Subcutaneous abdominal adipose tissue (tissue), 5 donors: ENCODE results near the gene SDSL.

Source experiments
- H3K27ac ChIP-seq: one replicate; pipeline ENCODE4 v1.7.0; 2013; ENCODE audit warnings: low read depth, mild to moderate bottlenecking, inconsistent platforms, low read length, moderate library complexity
- H3K27me3 ChIP-seq, 5 donors: one replicate each; pipeline ENCODE4 v1.7.0; 2013; ENCODE audit warnings: low read length in 5 of 5, inconsistent platforms in 1 of 5; ENCODE audit not compliant: control insufficient read depth in 5 of 5, insufficient read depth in 4 of 5
- H3K36me3 ChIP-seq, 5 donors: one replicate each; pipeline ENCODE4 v1.7.0; 2013; ENCODE audit warnings: low read length in 5 of 5; ENCODE audit not compliant: control insufficient read depth in 5 of 5, insufficient read depth in 5 of 5
- H3K4me1 ChIP-seq, 5 donors: one replicate each; pipeline ENCODE4 v1.7.0; 2013; ENCODE audit warnings: low read length in 5 of 5, mild to moderate bottlenecking in 3 of 5, moderate library complexity in 1 of 5; ENCODE audit not compliant: control insufficient read depth in 5 of 5, insufficient read depth in 5 of 5
- H3K4me3 ChIP-seq, 5 donors: one replicate each; pipeline ENCODE4 v1.7.0; 2013; ENCODE audit warnings: low read length in 5 of 5, low read depth in 1 of 5
- H3K9ac ChIP-seq, 5 donors: one replicate each; pipeline ENCODE4 v1.7.0; 2013; ENCODE audit warnings: low read length in 5 of 5, mild to moderate bottlenecking in 4 of 5, moderate library complexity in 3 of 5
- H3K9me3 ChIP-seq, 5 donors: one replicate each; pipeline ENCODE4 v1.7.0; 2013; ENCODE audit warnings: low read length in 5 of 5; ENCODE audit not compliant: control insufficient read depth in 5 of 5
- donor health status: healthy.
- donor health status: healthy.
- donor health status: healthy.
- donor health status: healthy.
- donor health status: healthy.

Gene SDSL

DNA sequence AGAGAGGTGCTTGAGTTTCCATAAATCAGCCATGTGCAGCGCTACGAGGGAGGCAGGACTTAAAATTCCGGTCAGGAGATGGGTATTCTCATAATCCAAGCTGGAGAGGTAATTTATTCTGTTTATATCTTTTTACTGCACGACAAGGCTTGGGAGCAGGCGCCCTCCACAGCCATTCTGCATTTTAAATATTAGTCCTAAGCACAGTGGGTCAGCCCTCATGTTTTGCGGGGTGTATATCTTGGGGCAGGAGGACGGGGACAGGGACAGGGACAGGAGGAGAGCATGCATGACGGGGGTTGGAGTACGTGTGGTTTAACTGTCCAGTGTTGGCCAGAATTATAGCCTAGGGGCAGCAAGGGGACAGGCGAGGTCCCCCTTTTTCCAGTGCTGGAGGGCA is 35.0 kb downstream of the SDSL start:
- no peaks in the 10 kb centered on the region for H3K9me3 ChIP-seq
- no peak overlapping the region for H3K4me3 ChIP-seq
- no peak overlapping the region for H3K27ac ChIP-seq
- no peak overlapping the region for H3K9ac ChIP-seq
- H3K36me3 ChIP-seq = no peaks in the 10 kb centered on the region
- peaks cover 0 to 1% (median under 1%) of the 10 kb centered on the region in 5 donors for H3K4me1 ChIP-seq
- H3K27me3 ChIP-seq = peaks cover 15 to 37% (median 23%) of the 10 kb centered on the region in 5 donors

DNA sequence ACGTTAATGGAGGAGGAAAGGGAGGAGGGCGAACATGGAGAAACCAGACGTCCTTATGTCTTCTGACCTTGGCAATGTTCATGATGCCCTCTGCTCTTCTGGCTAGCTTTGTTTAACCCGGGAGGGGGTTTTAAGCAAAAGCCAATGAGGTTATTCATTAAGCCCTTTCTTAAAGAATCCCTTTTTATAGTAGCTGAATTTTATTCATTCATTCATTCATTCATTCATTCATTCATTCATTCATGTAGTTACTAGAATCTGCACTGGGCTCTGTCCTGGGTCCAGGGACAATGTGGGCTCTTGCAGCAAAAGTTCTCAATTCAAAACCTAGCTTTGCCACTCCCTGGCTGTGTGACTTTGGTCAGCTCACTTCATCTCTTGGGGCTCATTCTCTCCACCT is 35.5 kb downstream of the SDSL start:
- H3K27me3 ChIP-seq = peaks cover 15 to 39% (median 23%) of the 10 kb centered on the region in 5 donors
- no peaks in the 10 kb centered on the region for H3K9me3 ChIP-seq
- H3K9ac ChIP-seq = no peak overlapping the region
- H3K36me3 ChIP-seq = no peaks in the 10 kb centered on the region
- no peak overlapping the region for H3K27ac ChIP-seq
- peaks cover 0 to 6% (median 5%) of the 10 kb centered on the region in 5 donors for H3K4me1 ChIP-seq
- H3K4me3 ChIP-seq = no peak overlapping the region

DNA sequence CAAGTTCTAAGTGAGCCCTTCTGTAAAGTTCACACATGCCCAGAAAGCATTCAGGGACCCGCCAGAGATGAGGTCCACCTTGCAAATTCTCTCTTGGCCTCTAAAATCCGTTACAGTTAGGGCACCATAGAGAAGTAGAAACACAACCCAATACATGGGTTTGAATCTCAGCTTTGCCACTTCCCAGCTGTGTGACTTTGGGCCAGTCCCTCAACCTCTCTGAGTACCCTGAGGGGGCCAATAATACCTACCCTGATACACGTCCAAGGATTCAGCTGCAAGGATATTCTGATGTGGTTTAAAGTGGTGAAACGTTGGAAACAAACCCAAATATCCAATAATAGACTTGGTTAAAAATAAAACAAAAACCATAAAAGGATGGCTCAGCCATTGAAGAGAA is 37.8 kb downstream of the SDSL start:
- H3K9me3 ChIP-seq = no peaks in the 10 kb centered on the region
- no peaks in the 10 kb centered on the region for H3K36me3 ChIP-seq
- H3K9ac ChIP-seq = no peak overlapping the region
- H3K4me1 ChIP-seq = peaks cover 2 to 28% (median 28%) of the 10 kb centered on the region in 5 donors
- H3K27ac ChIP-seq = no peak overlapping the region
- peaks cover 26 to 57% (median 45%) of the 10 kb centered on the region in 5 donors for H3K27me3 ChIP-seq
- no peak overlapping the region for H3K4me3 ChIP-seq

DNA sequence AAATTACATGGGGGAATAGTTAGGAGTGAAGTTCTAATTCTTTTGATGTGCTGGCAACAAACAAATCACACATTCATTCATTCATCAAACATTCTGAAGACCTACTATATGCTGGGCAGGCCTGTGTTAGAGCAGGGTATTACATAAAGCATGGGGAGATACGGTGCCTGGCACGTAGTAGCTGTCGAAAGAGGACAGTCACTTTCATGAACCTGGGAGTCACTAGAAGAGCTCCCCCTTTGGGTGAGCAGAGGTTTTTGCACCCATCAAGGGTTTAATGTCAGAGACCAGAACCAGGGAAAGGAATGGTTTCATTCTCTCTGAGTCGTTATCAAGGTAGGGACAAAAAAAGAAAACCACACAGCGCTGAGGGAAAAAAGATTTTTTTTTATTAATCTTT is 39.5 kb downstream of the SDSL start:
- Histone ChIP-seq H3K36me3 (no peaks in the 10 kb centered on the region), H3K4me3 (no peak overlapping the region), H3K27me3 (peaks cover 39 to 69% (median 59%) of the 10 kb centered on the region in 5 donors), H3K9me3 (no peaks in the 10 kb centered on the region), H3K9ac (no peak overlapping the region), H3K4me1 (peaks cover 2 to 34% (median 34%) of the 10 kb centered on the region in 5 donors), H3K27ac (no peak overlapping the region)

DNA sequence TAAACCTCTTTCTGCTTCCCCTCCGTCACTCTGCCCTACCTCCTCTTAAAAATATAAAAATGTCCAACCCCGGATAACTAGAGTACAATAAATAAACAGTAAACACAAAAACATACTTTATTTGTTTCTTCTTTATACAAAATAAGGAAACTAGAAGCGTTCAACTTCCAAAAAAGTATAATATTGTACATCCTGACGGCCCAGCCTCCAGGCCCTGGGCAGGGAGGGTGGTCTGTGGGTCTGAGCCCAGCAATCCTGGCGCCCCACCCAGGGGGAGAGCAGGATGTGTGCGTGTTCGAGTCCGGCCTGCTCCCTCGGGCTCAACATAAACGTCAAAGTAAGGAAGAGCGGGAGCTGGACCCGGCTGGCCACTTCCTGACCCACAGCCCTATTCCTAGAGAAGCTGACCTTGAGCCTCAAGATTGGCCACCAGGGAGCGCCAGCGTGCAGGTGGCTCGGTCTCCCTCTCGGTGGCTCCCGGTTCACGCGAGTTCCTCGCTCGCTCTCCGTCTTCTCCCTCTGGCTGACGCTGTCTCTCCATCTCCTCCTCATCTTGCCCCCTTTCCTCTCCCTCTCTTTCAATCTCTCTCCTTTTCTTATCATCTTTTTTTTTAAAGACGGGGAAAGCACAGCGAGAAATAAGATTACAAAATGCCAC is 40.1 kb downstream of the SDSL start:
- Histone ChIP-seq H3K9me3 (no peaks in the 10 kb centered on the region), H3K4me1 (peaks cover 2 to 40% (median 39%) of the 10 kb centered on the region in 5 donors), H3K27ac (no peak overlapping the region), H3K36me3 (no peaks in the 10 kb centered on the region), H3K27me3 (peaks cover 45 to 71% (median 60%) of the 10 kb centered on the region in 5 donors), H3K9ac (no peak overlapping the region), H3K4me3 (peak overlapping the region in 4 of 5 donors; percentile 19 to 54 (median 38))

DNA sequence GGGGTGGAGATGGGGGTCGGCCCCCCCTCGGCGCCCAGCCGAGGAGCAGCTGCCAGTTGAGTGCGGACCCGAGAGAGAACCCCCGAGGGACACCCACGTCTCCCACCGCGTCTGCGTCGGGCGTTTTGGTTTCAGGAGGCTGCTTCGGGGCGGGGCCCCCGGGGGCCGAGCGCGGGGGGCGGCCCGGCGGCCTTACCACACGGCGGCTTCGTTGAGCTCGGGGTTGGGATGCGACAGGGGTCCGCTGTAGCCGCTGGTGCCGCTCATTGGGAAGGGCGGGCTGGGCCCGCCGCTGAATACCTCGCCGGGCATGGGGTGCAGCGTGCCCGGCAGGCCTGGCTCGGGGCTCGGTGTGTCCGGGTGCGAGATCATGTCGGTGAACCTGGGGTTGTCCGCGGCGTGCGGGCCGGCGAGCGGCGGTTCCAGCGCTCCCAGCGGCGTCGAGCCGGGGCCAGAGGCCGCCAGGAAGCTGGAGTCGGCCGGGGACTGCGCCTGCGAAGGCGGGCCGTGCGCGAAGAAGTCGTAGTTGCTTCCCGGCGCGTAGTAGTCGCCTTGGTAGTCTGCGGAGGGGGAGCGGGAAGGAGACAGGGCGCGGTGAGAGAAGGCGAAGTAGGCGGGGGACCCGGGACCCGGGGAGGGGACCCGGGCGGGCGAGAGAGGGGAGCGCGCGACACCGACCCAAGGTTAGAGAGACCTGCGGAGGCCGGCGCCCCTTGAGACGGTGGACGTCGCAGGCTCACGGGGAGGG is 41.0 kb downstream of the SDSL start:
- peak overlapping the region in 3 of 5 donors; percentile 13 to 37 (median 27) for H3K4me3 ChIP-seq

DNA sequence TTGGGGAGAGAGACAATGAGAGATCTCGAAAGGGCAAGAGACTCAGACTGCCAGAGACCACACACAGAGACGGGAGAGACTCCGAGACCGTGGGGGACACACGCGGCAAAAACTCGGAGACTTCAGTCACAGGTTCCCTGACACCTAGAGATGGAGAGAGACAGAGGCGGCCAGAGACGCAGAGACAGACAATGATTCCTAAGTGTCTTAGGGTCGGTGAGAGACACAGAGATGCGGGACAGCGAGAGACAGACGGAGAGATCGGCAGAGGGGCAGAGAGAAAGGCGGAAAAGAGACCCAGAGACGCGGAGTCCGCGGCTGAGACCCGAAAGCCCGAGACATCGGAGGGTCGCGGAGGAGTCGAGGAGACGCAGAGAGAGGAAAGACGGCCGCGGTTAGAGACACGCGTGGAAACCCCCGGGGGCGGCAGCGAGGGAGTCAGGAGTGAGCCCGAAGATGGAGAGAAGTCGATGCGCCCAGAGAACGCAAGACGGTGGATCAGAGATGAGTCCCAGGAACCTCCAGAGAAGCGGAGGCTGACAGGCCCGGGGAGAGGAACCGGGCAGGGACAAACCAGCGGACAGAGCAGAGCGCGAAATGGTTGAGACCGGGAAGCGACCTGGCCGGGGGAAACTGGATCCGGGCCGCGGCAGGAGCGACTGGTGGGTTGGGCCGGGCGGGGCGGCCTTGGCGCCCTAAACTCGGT is 41.7 kb downstream of the SDSL start:
- no peak overlapping the region for H3K9ac ChIP-seq
- no peak overlapping the region for H3K27ac ChIP-seq
- peaks cover 56 to 81% (median 70%) of the 10 kb centered on the region in 5 donors for H3K27me3 ChIP-seq
- no peaks in the 10 kb centered on the region for H3K36me3 ChIP-seq
- peaks cover 2 to 50% (median 48%) of the 10 kb centered on the region in 5 donors for H3K4me1 ChIP-seq
- H3K4me3 ChIP-seq = peak overlapping the region in 4 of 5 donors; percentile 13 to 37 (median 27)
- no peaks in the 10 kb centered on the region for H3K9me3 ChIP-seq

More for the DNA sequence above, 41.0 kb downstream of the SDSL start:
- H3K27ac ChIP-seq = no peak overlapping the region
- no peaks in the 10 kb centered on the region for H3K36me3 ChIP-seq
- peaks cover 54 to 79% (median 65%) of the 10 kb centered on the region in 5 donors for H3K27me3 ChIP-seq
- peaks cover 2 to 49% (median 48%) of the 10 kb centered on the region in 5 donors for H3K4me1 ChIP-seq
- H3K9ac ChIP-seq = no peak overlapping the region
- H3K9me3 ChIP-seq = no peaks in the 10 kb centered on the region

DNA sequence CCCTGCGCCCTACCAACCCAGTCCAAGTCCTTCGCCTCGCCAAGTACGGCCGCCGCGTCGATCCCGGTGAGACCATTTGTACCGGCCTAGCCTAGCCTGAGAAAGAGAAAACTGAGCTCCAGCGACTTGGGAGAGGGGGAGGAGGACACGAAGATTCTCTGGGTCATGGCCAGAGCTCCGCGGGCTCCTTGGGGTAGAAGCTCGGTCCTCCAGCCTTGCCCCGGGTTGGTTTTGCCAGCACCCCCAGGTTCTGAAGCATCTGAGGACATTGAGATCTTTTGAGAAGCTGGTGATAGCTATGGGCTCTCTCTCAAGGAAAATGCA is 42.2 kb downstream of the SDSL start:
- H3K36me3 ChIP-seq = no peaks in the 10 kb centered on the region
- H3K9me3 ChIP-seq = no peaks in the 10 kb centered on the region
- H3K4me3 ChIP-seq = peak overlapping the region in 3 of 5 donors; percentile 27 to 37 (median 27)
- H3K27me3 ChIP-seq = peaks cover 56 to 81% (median 70%) of the 10 kb centered on the region in 5 donors
- no peak overlapping the region for H3K27ac ChIP-seq
- H3K9ac ChIP-seq = no peak overlapping the region
- H3K4me1 ChIP-seq = peaks cover 2 to 50% (median 48%) of the 10 kb centered on the region in 5 donors

DNA sequence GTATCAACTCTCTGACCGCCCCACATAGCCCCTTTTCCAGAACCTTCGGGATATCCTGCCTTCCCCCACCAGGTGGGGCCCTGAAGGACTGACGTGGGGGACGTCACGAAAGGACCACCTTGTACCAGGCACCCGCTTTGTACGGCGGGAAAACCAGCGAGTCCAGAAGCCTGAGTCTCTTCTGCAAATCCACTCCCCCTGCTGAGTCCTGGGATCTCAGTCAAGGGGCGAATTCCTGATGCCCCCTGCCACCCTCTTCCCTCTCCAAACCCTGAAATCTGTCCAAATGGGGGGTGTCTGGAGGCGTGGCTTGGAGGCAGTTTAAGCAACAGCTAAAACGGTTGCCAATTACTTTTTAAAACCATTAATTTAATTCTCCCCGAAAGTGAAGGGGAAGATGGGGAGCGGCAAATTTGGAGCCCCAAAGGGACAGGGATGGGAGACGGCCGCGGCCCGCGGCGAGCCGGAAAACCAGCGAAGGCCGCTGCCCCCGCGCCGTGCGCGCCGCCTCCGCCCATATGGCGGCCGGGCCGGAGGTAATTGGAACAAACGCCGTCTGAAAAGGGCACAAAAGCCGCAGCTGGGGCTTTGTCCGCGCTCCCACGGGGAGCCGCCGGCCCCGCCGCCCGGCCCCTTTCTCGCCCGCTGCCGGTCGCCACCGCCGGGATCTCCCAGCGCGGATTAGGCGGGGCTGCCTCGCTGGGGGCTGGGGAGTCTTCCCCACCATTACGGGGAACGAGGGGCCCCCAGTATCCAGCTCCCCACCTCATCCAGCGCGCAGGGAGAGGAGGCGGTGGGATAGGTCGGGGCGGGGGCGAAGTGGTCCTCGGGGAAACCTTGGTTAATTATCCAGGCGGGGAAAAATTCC is 42.9 kb downstream of the SDSL start:
- Histone ChIP-seq H3K4me1 (peaks cover 2 to 50% (median 48%) of the 10 kb centered on the region in 5 donors), H3K9ac (no peak overlapping the region), H3K4me3 (peak overlapping the region in 2 of 5 donors; percentile 8 to 37), H3K27me3 (peaks cover 59 to 83% (median 74%) of the 10 kb centered on the region in 5 donors), H3K27ac (no peak overlapping the region), H3K9me3 (no peaks in the 10 kb centered on the region), H3K36me3 (no peaks in the 10 kb centered on the region)
